Endothelial cell of umbilical vein (primary cell): ENCODE results near the gene ZNRF1.

ENCODE experiments used
- EZH2 ChIP-seq: IDR thresholded peaks from 2 replicates; pipeline ENCODE4 v1.6.1; 2012; ENCODE audit warnings: borderline replicate concordance, low read depth, mild to moderate bottlenecking, moderate library complexity, low read length, inconsistent platforms; ENCODE audit not compliant: severe bottlenecking
- FOS ChIP-seq: IDR thresholded peaks from 2 replicates; pipeline ENCODE4 v1.6.1; 2011; ENCODE audit warnings: mild to moderate bottlenecking, low read length, moderate library complexity, borderline replicate concordance; ENCODE audit not compliant: insufficient read depth
- GATA2 ChIP-seq: IDR thresholded peaks from 2 replicates; pipeline ENCODE4 v1.7.0; 2011; ENCODE audit warnings: low read depth, mild to moderate bottlenecking, moderate library complexity, mixed read lengths, low read length; ENCODE audit not compliant: insufficient read length, insufficient read depth
- MAX ChIP-seq: IDR thresholded peaks from 2 replicates; pipeline ENCODE4 v1.6.1; 2011; ENCODE audit not compliant: insufficient read depth, insufficient read length
- MYC ChIP-seq: IDR thresholded peaks from one replicate; pipeline ENCODE4 v1.6.1; 2011; ENCODE audit warnings: mild to moderate bottlenecking, low read depth, low read length
- POLR2A ChIP-seq: IDR thresholded peaks from 2 replicates; pipeline ENCODE4 v1.6.1; 2012; ENCODE audit warnings: low read depth, mild to moderate bottlenecking, control low read depth, low read length
- POLR2AphosphoS5 ChIP-seq: IDR thresholded peaks from 2 replicates; pipeline ENCODE4 v1.6.1; 2012; ENCODE audit warnings: low read depth, mild to moderate bottlenecking, control low read depth, low read length, moderate library complexity; ENCODE audit not compliant: insufficient read depth
- TF ChIP-seq, protein P1 (sequence below), 2 donors: IDR thresholded peaks; 1 replicate in 1 of 2; 2 replicates in 1 of 2; pipeline ENCODE4 v1.5.1; 2011; ENCODE audit warnings: low read length in 2 of 2, mild to moderate bottlenecking in 2 of 2, moderate library complexity in 2 of 2, control low read depth in 1 of 2, inconsistent platforms in 1 of 2, low read depth in 1 of 2; ENCODE audit not compliant: insufficient read depth in 1 of 2; ENCODE audit errors: extremely low read depth in 1 of 2

DNA sequence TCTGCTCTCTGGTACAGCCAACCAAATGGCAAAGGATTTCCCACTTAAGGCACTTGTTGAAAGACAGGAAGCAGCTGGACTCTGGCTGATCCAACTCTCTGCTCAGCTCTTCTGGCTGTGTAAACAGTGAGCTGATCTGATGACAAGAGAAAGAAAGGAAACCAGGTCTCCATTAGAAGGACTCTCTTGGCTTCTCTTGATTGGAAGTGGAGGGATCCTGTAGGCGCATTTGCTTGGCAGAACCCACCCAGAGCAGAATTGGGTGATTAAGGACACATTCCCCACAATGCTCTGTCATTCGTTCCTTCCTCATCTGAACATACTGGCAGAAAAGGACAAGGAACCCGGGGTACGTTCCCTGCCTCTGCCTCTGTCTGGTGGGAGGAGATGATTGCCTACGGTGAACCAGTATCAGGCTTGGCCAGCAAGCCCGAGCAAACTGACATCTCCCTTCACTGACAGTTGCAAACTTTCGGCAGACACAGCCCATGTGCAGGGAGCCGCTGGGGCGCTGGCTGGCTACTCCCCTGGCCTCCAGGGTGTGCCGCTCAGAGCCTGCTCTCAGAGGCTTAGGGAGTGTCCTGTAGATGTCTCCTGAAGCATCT lies 88.7 kb downstream of the ZNRF1 start:
- TF ChIP-seq POLR2A (peak; percentile 71), POLR2AphosphoS5 (peak; percentile 84), EZH2 (no peak), MAX (no peak), GATA2 (peak; percentile 49), MYC (no peak), FOS (no peak)
- TF ChIP-seq, protein P1, sequence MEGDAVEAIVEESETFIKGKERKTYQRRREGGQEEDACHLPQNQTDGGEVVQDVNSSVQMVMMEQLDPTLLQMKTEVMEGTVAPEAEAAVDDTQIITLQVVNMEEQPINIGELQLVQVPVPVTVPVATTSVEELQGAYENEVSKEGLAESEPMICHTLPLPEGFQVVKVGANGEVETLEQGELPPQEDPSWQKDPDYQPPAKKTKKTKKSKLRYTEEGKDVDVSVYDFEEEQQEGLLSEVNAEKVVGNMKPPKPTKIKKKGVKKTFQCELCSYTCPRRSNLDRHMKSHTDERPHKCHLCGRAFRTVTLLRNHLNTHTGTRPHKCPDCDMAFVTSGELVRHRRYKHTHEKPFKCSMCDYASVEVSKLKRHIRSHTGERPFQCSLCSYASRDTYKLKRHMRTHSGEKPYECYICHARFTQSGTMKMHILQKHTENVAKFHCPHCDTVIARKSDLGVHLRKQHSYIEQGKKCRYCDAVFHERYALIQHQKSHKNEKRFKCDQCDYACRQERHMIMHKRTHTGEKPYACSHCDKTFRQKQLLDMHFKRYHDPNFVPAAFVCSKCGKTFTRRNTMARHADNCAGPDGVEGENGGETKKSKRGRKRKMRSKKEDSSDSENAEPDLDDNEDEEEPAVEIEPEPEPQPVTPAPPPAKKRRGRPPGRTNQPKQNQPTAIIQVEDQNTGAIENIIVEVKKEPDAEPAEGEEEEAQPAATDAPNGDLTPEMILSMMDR (IDR thresholded peaks at IDR 0.05; ENCODE audit: extremely low read depth in 1 of 2, insufficient read depth in 1 of 2, low read depth in 1 of 2, low read length in 2 of 2) = no peak
